Fibroblast of villous mesenchyme (primary cell): ENCODE data around the gene COPS8. TPM values are rescaled to one million over a fixed set of nuclear protein-coding genes. Genes with fewer than 3 reads are reported as not detected.

Experiments
- DNase-seq: peaks from one replicate; pipeline ENCODE4 v3.0.0-alpha.2; 2010; ENCODE audit warnings: low read depth
- H3K4me3 ChIP-seq: 2 replicates; pipeline ENCODE4 v1.5.1; 2011; ENCODE audit warnings: low read depth, mild to moderate bottlenecking, low read length
- CTCF ChIP-seq: IDR thresholded peaks from 2 replicates; pipeline ENCODE4 v1.5.1; 2012; ENCODE audit warnings: low read depth, mild to moderate bottlenecking, low read length; ENCODE audit not compliant: insufficient read depth
- total RNA-seq: library from RNA; depleted of rRNA; stranded (reverse); fragments of >200 nt; gene quantifications from 2 replicates; pipeline ENCODE4 v1.2.3, GENCODE V29; 2012

COPS8 gene
- total RNA-seq, 1 donor: 98.0 TPM

GRCh38 chr2:237147317-237147716 is 61.6 kb downstream of the COPS8 start:
- no peak for DNase-seq
- no peak for TF ChIP-seq CTCF
- H3K4me3 ChIP-seq: no peak overlapping the region

GRCh38 chr2:237148624-237149023 is 62.9 kb downstream of the COPS8 start:
- TF ChIP-seq CTCF: no peak
- DNase-seq: no peak

GRCh38 chr2:237149425-237149824 is 63.7 kb downstream of the COPS8 start:
- H3K4me3 ChIP-seq: no peak overlapping the region
- no peak for TF ChIP-seq CTCF
- DNase-seq: no peak

More at GRCh38 chr2:237148624-237149023, 62.9 kb downstream of the COPS8 start:
- no peak overlapping the region for H3K4me3 ChIP-seq
